ENCODE data around the gene GABRA4. TPM values are rescaled to one million over a fixed set of nuclear protein-coding genes. Genes with fewer than 3 reads are reported as not detected.

The GABRA4 gene
- total and polyA plus RNA-seq, 4 donors, result 0.19 to 0.72 (median 0.66) TPM; not detected in 1

DNA sequence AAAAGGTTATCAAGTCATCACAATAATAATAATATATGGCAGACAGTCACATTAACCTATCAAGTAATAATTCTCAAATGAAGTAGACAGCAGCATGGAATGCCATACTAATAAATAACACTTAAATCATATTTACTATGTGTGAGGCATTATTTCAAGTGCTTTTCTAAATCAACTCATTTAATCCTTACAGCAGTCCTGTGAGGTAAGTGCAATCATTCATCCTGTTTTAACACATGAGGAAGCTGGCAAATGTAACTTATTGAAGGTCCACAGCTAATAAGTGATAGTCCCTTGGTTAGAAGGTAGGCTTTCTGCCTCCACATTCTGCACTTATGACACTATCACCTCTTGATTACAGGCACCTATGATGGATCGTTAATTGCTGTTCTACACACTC is 24.5 kb downstream of the GABRA4 start:
- Histone ChIP-seq H3K4me1 (ENCODE audit: control insufficient read depth in 1 of 2, insufficient read depth in 2 of 2, low read length in 2 of 2) (peaks cover 0 to 2% of the 10 kb centered on the region in 2 donors), H3K9me3 (ENCODE audit: control insufficient read depth, low read length) (no peaks in the 10 kb centered on the region), H3K27ac (ENCODE audit: low read depth in 1 of 2, low read length in 2 of 2) (no peak overlapping the region), H3K36me3 (ENCODE audit: control insufficient read depth in 1 of 2, insufficient read depth in 2 of 2, low read length in 1 of 2) (no peaks in the 10 kb centered on the region), H3K27me3 (ENCODE audit: control insufficient read depth in 1 of 2, insufficient read depth in 2 of 2, low read length in 1 of 2) (no peaks in the 10 kb centered on the region), H3K4me3 (ENCODE audit: low read length in 2 of 2) (no peak overlapping the region)
- no peak for ATAC-seq (ENCODE audit: low FRiP score)
- WGBS, 2 donors, result 93% methylated on average over 1 of the region's 1 CpG
- DNase-seq, result no peak
- intact Hi-C loops (cut with DNase I), result no loop called here

DNA sequence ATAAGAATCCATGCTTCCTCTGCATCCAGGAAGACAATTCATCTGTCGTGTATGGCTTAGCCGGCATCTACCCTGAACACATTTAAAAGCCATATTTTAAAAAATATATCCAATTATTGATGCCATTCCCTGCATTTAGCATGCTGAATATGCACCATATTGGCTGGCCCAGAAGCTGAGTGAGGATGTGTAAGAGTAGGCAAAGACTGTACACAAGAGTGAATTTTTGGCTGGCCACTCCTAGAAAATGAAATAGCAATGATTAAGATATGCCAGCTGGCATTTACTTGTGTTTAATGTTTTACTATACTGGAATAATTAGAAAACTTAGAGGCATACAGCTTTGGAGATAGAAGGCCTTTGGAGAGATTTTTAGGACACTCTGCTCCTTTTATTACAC is 25.8 kb downstream of the GABRA4 start:
- DNase-seq, result no peak
- intact Hi-C loops (cut with DNase I), result no loop called here
- H3K27me3 ChIP-seq (ENCODE audit: control insufficient read depth in 1 of 2, insufficient read depth in 2 of 2, low read length in 1 of 2), result no peaks in the 10 kb centered on the region
- H3K36me3 ChIP-seq (ENCODE audit: control insufficient read depth in 1 of 2, insufficient read depth in 2 of 2, low read length in 1 of 2), result no peaks in the 10 kb centered on the region
- no peak overlapping the region for H3K27ac ChIP-seq (ENCODE audit: low read depth in 1 of 2, low read length in 2 of 2)
- no peaks in the 10 kb centered on the region for H3K9me3 ChIP-seq (ENCODE audit: control insufficient read depth, low read length)
- no peak for ATAC-seq (ENCODE audit: low FRiP score)
- no peak overlapping the region for H3K4me3 ChIP-seq (ENCODE audit: low read length in 2 of 2)
- peaks cover 0 to 2% of the 10 kb centered on the region in 2 donors for H3K4me1 ChIP-seq (ENCODE audit: control insufficient read depth in 1 of 2, insufficient read depth in 2 of 2, low read length in 2 of 2)
- 93 to 95% methylated on average over 2 of the region's 2 CpGs for WGBS, 2 donors

DNA sequence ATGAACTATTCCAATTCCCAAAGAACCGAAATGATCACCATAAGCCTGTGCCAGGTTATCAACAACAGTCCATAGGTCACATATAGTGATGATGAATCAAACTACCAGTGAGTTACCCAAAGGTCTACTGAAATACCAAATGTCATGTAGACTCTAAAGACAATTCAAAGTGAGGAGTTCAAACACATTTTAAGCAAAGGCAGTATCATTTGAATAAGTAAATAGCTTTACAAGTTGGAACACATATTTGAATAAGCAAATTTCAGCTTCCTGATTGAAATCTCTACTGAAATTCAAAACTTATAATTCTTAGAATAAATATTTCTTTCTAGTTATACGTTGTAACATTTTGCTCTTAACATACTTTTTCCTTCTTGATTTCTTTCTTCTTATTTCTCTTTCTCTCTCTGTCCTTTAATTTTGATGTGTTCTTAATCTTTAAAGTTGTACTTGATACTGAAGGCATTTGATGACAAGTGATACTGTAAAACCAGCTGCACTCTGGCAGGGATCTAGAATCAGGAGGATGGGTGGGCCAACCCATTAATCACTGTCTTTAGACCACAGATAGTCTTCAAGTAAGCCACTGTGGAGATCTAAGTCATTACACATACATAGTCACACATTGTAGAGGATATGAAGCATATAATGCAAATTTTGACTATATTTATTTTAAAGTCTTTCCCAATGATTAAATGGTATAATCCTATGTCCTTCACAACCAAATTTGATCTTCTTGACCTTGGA is 34.5 kb downstream of the GABRA4 start:
- intact Hi-C loops (cut with DNase I), result no loop called here
- no peaks in the 10 kb centered on the region for H3K9me3 ChIP-seq (ENCODE audit: control insufficient read depth, low read length)
- no peak overlapping the region for H3K27ac ChIP-seq (ENCODE audit: low read depth in 1 of 2, low read length in 2 of 2)
- DNase-seq, result no peak
- H3K4me1 ChIP-seq (ENCODE audit: control insufficient read depth in 1 of 2, insufficient read depth in 2 of 2, low read length in 2 of 2), result no peaks in the 10 kb centered on the region
- WGBS, 2 donors, result 82% methylated on average over 2 of the region's 2 CpGs
- H3K27me3 ChIP-seq (ENCODE audit: control insufficient read depth in 1 of 2, insufficient read depth in 2 of 2, low read length in 1 of 2), result no peaks in the 10 kb centered on the region
- ATAC-seq (ENCODE audit: low FRiP score), result no peak
- no peaks in the 10 kb centered on the region for H3K36me3 ChIP-seq (ENCODE audit: control insufficient read depth in 1 of 2, insufficient read depth in 2 of 2, low read length in 1 of 2)
- H3K4me3 ChIP-seq (ENCODE audit: low read length in 2 of 2), result no peak overlapping the region

DNA sequence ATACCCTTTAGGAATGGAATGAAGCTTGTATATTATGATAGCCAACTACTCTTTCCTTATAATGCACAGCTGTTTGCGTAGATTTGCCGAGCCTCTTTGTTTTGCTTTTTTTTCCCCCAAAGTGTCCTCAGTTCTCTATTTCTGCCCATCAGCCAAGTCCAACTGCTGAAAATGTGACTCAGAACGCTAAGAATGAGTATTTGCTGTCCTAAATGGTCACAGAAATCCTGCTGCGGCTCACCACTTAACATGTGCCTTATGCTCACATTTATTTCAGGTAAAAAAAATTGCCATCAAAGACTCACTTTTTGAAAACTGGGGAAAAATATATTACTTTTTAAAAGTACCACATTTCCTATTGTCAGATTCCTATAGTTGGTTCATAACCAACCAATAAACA is 36.9 kb downstream of the GABRA4 start:
- Histone ChIP-seq H3K4me1 (ENCODE audit: control insufficient read depth in 1 of 2, insufficient read depth in 2 of 2, low read length in 2 of 2) (no peaks in the 10 kb centered on the region), H3K9me3 (ENCODE audit: control insufficient read depth, low read length) (no peaks in the 10 kb centered on the region), H3K27ac (ENCODE audit: low read depth in 1 of 2, low read length in 2 of 2) (no peak overlapping the region), H3K36me3 (ENCODE audit: control insufficient read depth in 1 of 2, insufficient read depth in 2 of 2, low read length in 1 of 2) (no peaks in the 10 kb centered on the region), H3K4me3 (ENCODE audit: low read length in 2 of 2) (no peak overlapping the region), H3K27me3 (ENCODE audit: control insufficient read depth in 1 of 2, insufficient read depth in 2 of 2, low read length in 1 of 2) (no peaks in the 10 kb centered on the region)
- ATAC-seq (ENCODE audit: low FRiP score) (no peak), DNase-seq (no peak)
- WGBS, 2 donors, result 6 to 13% methylated on average over 4 of the region's 4 CpGs
- intact Hi-C loops (cut with DNase I), result no loop called here

DNA sequence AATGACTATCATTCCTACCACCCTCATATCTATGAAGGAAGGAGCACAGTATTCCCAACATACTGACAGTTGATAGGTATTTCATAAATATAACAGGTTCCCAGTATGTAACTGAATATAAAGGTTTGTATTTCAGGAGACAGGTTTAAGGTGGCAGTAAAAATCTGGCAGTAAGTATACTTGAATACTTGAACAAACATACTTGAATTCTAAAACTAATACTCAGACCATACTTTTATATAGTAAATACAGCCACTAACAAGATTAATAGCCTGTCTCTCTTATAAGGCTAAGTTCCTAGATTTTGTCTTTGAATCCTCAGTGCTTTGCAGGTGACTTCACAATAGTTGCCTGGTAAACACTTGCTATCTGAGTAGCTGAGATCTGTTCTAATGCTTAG is 37.8 kb downstream of the GABRA4 start:
- Histone ChIP-seq H3K27ac (ENCODE audit: low read depth in 1 of 2, low read length in 2 of 2) (no peak overlapping the region), H3K36me3 (ENCODE audit: control insufficient read depth in 1 of 2, insufficient read depth in 2 of 2, low read length in 1 of 2) (no peaks in the 10 kb centered on the region), H3K4me1 (ENCODE audit: control insufficient read depth in 1 of 2, insufficient read depth in 2 of 2, low read length in 2 of 2) (no peaks in the 10 kb centered on the region), H3K9me3 (ENCODE audit: control insufficient read depth, low read length) (no peaks in the 10 kb centered on the region), H3K27me3 (ENCODE audit: control insufficient read depth in 1 of 2, insufficient read depth in 2 of 2, low read length in 1 of 2) (no peaks in the 10 kb centered on the region), H3K4me3 (ENCODE audit: low read length in 2 of 2) (no peak overlapping the region)
- DNase-seq, result no peak
- no peak for ATAC-seq (ENCODE audit: low FRiP score)
- intact Hi-C loops (cut with DNase I), result no loop called here

DNA sequence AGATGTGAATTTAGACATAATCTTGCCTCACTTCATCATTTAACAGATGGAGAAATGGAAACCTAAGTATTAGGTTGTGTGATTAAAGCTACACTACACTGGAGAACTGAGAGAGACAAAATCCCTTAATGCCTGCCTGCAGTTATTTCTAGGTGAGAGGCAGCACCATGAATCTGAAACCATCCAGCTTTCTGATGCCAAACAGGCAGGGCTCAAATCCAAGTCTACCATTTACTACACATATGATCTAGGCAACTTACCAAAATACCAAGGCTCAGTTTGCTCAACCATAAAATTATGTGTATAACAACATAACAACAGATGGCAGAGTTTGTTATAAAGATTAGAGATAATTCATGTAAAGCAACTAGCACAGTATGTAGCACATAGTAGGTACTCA is 38.7 kb downstream of the GABRA4 start:
- H3K4me3 ChIP-seq (ENCODE audit: low read length in 2 of 2), result no peak overlapping the region
- H3K27me3 ChIP-seq (ENCODE audit: control insufficient read depth in 1 of 2, insufficient read depth in 2 of 2, low read length in 1 of 2), result no peaks in the 10 kb centered on the region
- DNase-seq, result no peak
- intact Hi-C loops (cut with DNase I), result no loop called here
- no peaks in the 10 kb centered on the region for H3K9me3 ChIP-seq (ENCODE audit: control insufficient read depth, low read length)
- no peaks in the 10 kb centered on the region for H3K4me1 ChIP-seq (ENCODE audit: control insufficient read depth in 1 of 2, insufficient read depth in 2 of 2, low read length in 2 of 2)
- no peaks in the 10 kb centered on the region for H3K36me3 ChIP-seq (ENCODE audit: control insufficient read depth in 1 of 2, insufficient read depth in 2 of 2, low read length in 1 of 2)
- no peak for ATAC-seq (ENCODE audit: low FRiP score)
- no peak overlapping the region for H3K27ac ChIP-seq (ENCODE audit: low read depth in 1 of 2, low read length in 2 of 2)

DNA sequence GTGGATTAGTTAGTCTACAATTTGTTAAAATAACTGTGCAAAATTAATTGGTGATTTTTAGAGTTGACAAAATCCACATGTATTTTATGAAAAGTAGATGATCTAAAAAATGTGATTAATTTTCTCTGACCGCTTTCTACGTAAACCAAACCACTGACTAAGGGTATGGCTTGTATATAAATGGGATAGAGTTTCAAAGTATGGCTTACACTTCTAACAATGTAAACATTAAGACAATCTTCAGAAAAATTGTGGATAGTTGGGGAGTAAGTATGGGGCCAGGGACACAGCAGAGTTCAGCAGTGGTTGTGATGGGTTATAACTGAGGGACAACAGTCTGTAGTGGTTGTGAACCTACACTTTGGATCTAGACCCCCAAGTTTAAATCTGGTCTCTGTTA is 39.8 kb downstream of the GABRA4 start:
- Histone ChIP-seq H3K36me3 (ENCODE audit: control insufficient read depth in 1 of 2, insufficient read depth in 2 of 2, low read length in 1 of 2) (no peaks in the 10 kb centered on the region), H3K27ac (ENCODE audit: low read depth in 1 of 2, low read length in 2 of 2) (no peak overlapping the region), H3K4me3 (ENCODE audit: low read length in 2 of 2) (no peak overlapping the region), H3K27me3 (ENCODE audit: control insufficient read depth in 1 of 2, insufficient read depth in 2 of 2, low read length in 1 of 2) (no peaks in the 10 kb centered on the region), H3K9me3 (ENCODE audit: control insufficient read depth, low read length) (no peaks in the 10 kb centered on the region), H3K4me1 (ENCODE audit: control insufficient read depth in 1 of 2, insufficient read depth in 2 of 2, low read length in 2 of 2) (no peaks in the 10 kb centered on the region)
- WGBS, 2 donors, result 83 to 92% methylated on average over 2 of the region's 2 CpGs
- DNase-seq, result no peak
- intact Hi-C loops (cut with DNase I), result no loop called here
- no peak for ATAC-seq (ENCODE audit: low FRiP score)

DNA sequence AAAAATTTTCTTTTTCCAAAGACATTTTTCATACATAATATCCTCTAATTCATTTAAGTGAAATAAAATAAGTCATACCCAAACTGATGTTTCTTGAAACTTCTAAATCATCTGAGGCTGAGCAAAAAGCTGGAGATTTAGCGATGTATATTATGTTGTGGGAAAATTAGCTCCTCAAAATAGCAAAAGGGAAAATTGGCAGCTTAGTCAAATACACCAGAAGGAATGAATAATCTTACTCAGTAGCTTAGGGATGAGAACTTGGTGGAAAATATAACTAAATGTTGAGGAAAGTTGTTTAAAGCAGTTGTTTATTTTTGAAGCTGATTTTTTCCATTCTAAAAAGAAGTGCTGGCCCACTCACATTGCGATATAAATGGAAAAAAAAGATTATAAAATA is 40.9 kb downstream of the GABRA4 start:
- no peaks in the 10 kb centered on the region for H3K4me1 ChIP-seq (ENCODE audit: control insufficient read depth in 1 of 2, insufficient read depth in 2 of 2, low read length in 2 of 2)
- WGBS, 2 donors, result 39 to 46% methylated on average over 2 of the region's 2 CpGs
- no peak overlapping the region for H3K27ac ChIP-seq (ENCODE audit: low read depth in 1 of 2, low read length in 2 of 2)
- DNase-seq, result no peak
- intact Hi-C loops (cut with DNase I), result no loop called here
- no peak overlapping the region for H3K4me3 ChIP-seq (ENCODE audit: low read length in 2 of 2)
- no peaks in the 10 kb centered on the region for H3K27me3 ChIP-seq (ENCODE audit: control insufficient read depth in 1 of 2, insufficient read depth in 2 of 2, low read length in 1 of 2)
- no peaks in the 10 kb centered on the region for H3K9me3 ChIP-seq (ENCODE audit: control insufficient read depth, low read length)
- ATAC-seq (ENCODE audit: low FRiP score), result no peak
- no peaks in the 10 kb centered on the region for H3K36me3 ChIP-seq (ENCODE audit: control insufficient read depth in 1 of 2, insufficient read depth in 2 of 2, low read length in 1 of 2)

DNA sequence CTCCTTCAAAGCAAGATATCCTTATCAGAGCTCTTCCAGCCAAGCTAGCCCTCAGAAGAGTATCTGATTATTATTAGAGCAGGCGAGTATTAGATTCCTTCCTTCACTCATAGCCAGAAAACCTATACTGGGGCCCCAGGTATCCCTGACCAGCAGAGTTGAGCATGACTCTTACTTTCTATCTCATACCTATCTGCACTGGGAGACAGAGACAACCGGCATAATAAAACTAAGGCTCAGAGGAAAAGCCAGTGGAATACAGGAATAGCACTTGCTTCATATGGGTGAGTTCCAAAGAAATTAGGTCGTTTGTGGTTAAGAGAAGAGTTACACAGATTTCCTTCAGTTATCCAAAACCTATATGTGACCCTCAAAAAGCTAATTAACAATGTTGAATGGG is 42.6 kb downstream of the GABRA4 start:
- intact Hi-C loops (cut with DNase I), result no loop called here
- DNase-seq, result no peak
- Histone ChIP-seq H3K4me3 (ENCODE audit: low read length in 2 of 2) (no peak overlapping the region), H3K36me3 (ENCODE audit: control insufficient read depth in 1 of 2, insufficient read depth in 2 of 2, low read length in 1 of 2) (no peaks in the 10 kb centered on the region), H3K9me3 (ENCODE audit: control insufficient read depth, low read length) (no peaks in the 10 kb centered on the region), H3K27ac (ENCODE audit: low read depth in 1 of 2, low read length in 2 of 2) (no peak overlapping the region), H3K4me1 (ENCODE audit: control insufficient read depth in 1 of 2, insufficient read depth in 2 of 2, low read length in 2 of 2) (peaks cover 0 to 3% of the 10 kb centered on the region in 2 donors), H3K27me3 (ENCODE audit: control insufficient read depth in 1 of 2, insufficient read depth in 2 of 2, low read length in 1 of 2) (no peaks in the 10 kb centered on the region)
- ATAC-seq (ENCODE audit: low FRiP score), result no peak
- 54 to 56% methylated on average over 3 of the region's 3 CpGs for WGBS, 2 donors
